Epithelial cell of proximal tubule (primary cell): ENCODE data around the gene OTOGL. TPM values are rescaled to one million over a fixed set of nuclear protein-coding genes. Genes with fewer than 3 reads are reported as not detected.
"Not testable (repeated sequence)": the region's sequence is repeated elsewhere in the genome, so short reads cannot be mapped to it uniquely, and the experiment has no call there.

Experiments used
- DNase-seq: peaks from one replicate; pipeline ENCODE4 v3.0.0-alpha.2; 2011; ENCODE audit warnings: low read depth
- H3K4me3 ChIP-seq: 2 replicates; pipeline ENCODE4 v1.5.1; 2011; ENCODE audit warnings: low read depth, mild to moderate bottlenecking, low read length
- CTCF ChIP-seq: conservative IDR thresholded peaks from 2 replicates; pipeline ENCODE4 v1.5.1; 2012; ENCODE audit warnings: low read depth, mild to moderate bottlenecking, low read length
- total RNA-seq: library from RNA; depleted of rRNA; stranded (reverse); fragments of >200 nt; gene quantifications from 2 replicates; pipeline ENCODE4 v1.2.3, GENCODE V29; 2015

The OTOGL gene
- total RNA-seq, 1 donor from 2014 or later = not detected

DNA sequence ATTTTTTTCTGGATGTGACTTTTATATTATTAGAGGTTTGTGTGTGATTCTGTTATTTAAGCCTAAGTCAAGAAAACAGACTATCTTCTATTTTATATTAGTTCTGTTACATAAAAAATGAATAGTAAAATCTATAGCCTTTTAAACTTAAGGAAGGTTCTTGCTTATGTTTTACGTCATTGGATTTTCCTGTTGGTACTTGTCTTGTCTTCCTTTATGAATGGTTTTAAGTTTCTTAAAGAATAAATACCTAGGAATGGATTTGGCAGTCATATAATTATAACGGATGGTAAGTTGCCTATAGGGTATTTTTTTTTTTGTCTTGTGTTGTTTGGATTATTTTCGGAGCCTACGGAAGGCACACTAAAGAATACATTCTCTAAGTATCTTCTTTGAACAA lies 182.9 kb downstream of the OTOGL start:
- H3K4me3 ChIP-seq = no peak overlapping the region
- no peak for TF ChIP-seq CTCF
- DNase-seq = no peak

DNA sequence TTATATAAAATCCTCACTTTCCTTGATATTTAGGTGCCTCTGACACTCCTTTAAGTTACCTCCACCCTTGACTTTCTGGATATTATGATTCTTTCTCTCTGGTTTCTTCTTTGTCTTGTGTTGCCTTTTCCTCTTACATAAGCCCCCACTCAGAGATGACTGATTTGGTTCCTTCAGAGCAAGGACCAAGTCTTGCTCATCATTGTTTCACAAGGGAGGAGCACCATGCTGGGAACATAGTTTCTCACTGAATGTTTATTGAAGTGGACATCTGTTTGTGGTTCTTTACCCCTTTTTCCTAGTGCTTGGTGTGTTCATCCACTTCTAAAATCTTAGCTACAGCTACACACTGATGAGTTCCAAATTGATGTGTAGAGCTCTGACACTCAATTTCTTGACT lies 183.4 kb downstream of the OTOGL start:
- H3K4me3 ChIP-seq = no peak overlapping the region
- DNase-seq = no peak
- TF ChIP-seq CTCF = no peak

DNA sequence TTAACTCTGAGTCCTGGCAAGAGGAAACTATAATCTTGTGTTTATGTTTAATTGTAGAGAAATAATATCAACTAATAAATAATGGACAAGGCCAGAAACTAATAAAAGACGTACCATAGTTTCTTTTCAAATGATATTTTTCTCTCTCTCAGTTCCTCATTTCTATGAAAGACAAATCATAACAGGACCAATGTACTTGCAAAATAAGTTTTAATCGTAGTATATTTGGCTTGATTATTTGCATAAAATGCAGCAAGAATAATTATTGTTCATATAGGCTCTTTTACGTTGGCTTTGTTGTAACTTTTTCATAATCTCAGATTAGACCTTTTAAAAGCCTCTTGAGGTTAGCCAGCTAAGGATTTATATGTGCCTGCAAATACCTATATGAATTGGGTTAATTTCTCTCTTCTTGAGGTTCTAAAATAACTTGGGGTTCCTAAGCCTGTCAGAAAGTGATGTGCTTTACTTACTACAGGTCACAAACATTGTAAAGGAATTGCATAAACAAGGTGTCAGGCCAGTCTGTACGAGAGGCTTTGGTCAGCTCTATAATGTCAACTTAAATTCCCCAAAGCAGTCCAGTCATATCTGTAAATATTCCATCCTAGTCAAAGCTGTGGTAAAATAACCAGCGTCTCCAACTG lies 191.9 kb downstream of the OTOGL start:
- no peak overlapping the region for H3K4me3 ChIP-seq
- no peak for DNase-seq
- no peak for TF ChIP-seq CTCF

DNA sequence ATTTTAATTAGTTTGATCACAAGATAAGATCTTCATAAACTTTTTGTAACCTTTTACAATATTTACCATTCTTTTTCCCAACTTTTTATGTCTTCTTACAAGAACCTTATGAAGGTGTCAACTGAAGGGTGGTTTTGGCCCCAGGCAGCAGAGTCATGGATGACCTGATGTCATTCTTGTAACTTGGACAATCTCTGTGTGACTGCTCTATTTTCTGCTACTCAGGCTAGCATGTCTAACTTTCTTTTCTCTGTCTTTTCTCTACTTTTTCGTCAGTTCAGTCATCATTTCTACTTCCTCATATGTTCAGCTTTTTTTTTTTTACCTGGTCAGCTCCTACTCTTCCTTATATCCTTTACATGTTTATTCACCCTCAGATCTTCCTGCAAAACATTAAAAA lies 194.0 kb downstream of the OTOGL start:
- no peak overlapping the region for H3K4me3 ChIP-seq
- no peak for TF ChIP-seq CTCF
- no peak for DNase-seq

DNA sequence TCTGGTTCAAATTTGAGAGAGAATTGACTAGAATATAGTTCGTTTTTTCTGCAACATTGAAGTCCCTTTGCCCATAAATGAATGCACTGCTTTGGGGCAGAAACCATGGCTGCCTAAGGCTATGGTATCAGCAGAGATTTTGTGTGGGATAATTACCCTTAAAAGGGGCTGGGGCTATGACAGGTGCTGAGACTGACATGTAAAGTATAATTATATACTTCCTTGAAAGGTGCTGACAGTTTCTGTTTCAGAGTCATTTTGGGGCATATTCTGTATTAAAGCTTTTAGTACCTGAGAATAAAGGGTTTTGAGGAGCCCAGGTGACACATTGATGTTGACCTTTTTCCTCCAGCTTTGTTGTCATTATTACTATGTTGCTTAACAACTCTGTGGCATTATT lies 194.4 kb downstream of the OTOGL start:
- no peak for DNase-seq
- no peak for TF ChIP-seq CTCF
- H3K4me3 ChIP-seq = no peak overlapping the region

GRCh38 chr12:80299219-80299618 lies 199.9 kb downstream of the OTOGL start:
- DNase-seq = no peak
- no peak for TF ChIP-seq CTCF
- H3K4me3 ChIP-seq = no peak overlapping the region

DNA sequence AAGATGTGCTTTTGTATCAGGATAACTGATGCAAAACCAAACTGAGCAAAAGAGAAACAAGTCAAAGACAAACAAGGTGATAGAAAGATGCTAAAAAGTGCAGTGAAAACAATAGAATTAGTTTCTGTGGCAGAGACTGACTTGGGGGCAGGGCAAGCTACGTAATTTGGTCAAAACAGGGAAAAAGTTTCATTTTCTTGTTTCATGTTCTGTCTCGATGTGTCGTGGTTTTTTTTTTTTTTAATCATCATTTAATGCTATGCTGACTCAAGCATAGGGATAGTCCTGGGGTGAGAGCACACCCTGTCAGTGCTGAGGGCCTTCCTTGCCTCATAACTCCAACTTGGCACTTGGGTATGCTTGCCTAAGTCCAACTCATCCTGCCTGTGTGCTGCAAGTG lies 200.6 kb downstream of the OTOGL start:
- TF ChIP-seq CTCF = no peak
- no peak for DNase-seq
- no peak overlapping the region for H3K4me3 ChIP-seq

DNA sequence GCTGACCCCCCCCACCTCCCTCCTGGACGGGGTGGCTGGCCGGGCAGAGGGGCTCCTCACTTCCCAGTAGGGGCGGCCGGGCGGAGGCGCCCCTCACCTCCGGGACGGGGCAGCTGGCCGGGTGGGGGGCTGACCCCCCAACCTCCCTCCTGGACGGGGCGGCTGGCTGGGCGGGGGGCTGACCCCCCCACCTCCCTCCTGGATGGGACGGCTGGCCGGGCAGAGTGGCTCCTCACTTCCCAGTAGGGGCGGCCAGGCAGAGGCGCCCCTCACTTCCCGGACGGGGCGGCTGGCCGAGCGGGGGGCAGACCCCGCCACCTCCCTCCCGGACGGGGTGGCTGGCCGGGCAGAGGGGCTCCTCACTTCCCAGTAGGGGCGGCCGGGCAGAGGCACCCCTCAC lies 208.1 kb downstream of the OTOGL start:
- H3K4me3 ChIP-seq, DNase-seq: not testable (repeated sequence)
